ENCODE data around the gene CRISP2.

DNA sequence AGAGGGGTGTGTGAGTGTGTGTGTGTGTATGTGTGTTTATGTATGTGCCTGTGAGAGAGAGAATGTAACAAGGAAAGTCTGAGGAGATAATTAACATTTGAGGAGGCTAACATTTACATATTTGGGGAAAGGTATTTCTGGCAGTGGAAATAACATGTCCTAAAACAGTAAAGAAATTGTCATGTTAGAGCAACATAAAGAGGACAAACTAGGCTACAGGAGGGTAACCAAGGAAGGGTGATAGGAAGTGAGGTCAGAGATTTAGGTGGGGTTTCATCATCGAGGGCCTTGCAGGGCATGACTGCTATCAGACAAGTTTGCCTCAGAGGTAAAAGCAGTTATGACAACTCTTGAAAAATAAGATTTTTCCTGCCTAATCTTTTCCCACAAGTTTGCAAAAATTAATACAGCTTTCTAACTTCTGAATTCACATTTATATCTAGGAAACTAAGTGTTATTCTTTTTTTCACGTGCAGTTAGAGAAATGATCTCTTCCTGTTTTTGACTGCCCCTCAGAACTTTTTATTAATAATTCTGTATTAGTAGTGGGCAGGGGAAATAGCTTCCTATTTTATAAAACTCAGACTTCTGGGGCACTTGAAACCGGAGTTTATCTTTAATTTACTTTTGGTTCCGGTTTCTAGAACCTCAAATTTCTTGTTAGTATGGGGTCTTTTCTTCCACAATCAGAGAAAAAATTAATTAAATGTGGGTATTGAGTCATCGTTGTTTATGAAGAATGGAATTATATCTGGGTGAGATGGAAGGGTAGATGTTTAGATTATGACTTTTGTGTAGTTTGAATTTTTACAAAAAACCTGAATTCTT is 46.2 kb downstream of the CRISP2 start:
- TF ChIP-seq EP300 (IDR thresholded peaks at IDR 0.05) (no peak), POLR2A (IDR thresholded peaks at IDR 0.05) (no peak)

All from gastroesophageal sphincter (tissue), 2 donors.